ENCODE data around the gene CFAP77. TPM values are rescaled to one million over a fixed set of nuclear protein-coding genes. Genes with fewer than 3 reads are reported as not detected.

Gene CFAP77
- polyA plus RNA-seq, 1 donor from 2014 or later = not detected

DNA sequence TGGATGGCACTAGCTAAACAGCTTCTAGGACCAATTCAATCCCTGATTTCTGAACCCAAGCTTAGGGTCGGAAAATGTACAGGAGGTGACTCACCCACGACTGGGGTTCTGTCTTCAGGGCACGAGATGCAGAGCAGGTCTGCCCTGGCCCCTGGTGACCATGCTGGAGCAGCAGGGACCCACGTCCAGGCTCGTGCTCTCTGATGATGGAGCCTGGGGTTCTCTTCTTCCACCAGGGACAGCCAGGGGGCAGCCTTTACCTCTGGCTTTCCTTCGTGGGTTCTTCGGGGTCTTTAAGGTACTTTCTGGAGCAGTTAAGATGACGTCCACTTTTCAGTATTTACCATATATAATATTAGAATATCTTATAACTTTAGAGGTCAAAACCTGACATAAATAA, 2.1 kb downstream of the CFAP77 start:
- Histone ChIP-seq H3K79me2 (replicated peaks; ENCODE audit: insufficient read depth, low read length) (no peaks in the 10 kb centered on the region), H2AFZ (ENCODE audit: low read depth, low read length) (no peak overlapping the region), H3K9me2 (ENCODE audit: insufficient read depth, low read length) (no peaks in the 10 kb centered on the region)

DNA sequence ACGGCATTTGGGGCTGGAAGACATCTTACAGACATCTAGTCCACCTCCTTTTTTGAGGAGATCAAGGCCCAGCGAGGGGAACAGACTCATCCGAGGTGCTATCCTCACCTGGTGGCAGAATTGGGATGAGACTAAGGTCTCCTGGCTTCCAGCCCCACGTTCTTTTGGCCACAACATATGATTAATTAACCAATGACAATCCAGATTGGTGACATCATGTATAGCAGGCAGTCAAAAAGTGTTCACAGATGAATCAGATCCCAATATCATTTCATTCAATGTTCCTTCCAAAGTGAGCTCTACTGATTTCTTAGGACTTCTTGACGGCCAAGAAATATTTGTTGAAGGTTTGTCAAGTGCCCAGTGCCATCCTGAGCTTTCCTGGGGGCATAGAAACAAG, 3.9 kb downstream of the CFAP77 start:
- TF ChIP-seq RAD21 (conservative IDR thresholded peaks at IDR 0.05) (no peak), SMC3 (conservative IDR thresholded peaks at IDR 0.05; ENCODE audit: poor library complexity) (no peak), EZH2 (IDR thresholded peaks at IDR 0.05; ENCODE audit: borderline replicate concordance, insufficient read depth, low read length, poor library complexity, severe bottlenecking) (no peak), POLR2AphosphoS5 (IDR thresholded peaks at IDR 0.05) (no peak), MXI1 (conservative IDR thresholded peaks at IDR 0.05; ENCODE audit: poor library complexity, severe bottlenecking) (no peak), TAF1 (IDR thresholded peaks at IDR 0.05; ENCODE audit: low read depth) (no peak), EP300 (conservative IDR thresholded peaks at IDR 0.05; ENCODE audit: poor library complexity, severe bottlenecking) (no peak)
- TF ChIP-seq, protein P1, sequence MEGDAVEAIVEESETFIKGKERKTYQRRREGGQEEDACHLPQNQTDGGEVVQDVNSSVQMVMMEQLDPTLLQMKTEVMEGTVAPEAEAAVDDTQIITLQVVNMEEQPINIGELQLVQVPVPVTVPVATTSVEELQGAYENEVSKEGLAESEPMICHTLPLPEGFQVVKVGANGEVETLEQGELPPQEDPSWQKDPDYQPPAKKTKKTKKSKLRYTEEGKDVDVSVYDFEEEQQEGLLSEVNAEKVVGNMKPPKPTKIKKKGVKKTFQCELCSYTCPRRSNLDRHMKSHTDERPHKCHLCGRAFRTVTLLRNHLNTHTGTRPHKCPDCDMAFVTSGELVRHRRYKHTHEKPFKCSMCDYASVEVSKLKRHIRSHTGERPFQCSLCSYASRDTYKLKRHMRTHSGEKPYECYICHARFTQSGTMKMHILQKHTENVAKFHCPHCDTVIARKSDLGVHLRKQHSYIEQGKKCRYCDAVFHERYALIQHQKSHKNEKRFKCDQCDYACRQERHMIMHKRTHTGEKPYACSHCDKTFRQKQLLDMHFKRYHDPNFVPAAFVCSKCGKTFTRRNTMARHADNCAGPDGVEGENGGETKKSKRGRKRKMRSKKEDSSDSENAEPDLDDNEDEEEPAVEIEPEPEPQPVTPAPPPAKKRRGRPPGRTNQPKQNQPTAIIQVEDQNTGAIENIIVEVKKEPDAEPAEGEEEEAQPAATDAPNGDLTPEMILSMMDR (IDR thresholded peaks at IDR 0.05; ENCODE audit: poor library complexity, severe bottlenecking) = no peak
- TF ChIP-seq, protein P2, sequence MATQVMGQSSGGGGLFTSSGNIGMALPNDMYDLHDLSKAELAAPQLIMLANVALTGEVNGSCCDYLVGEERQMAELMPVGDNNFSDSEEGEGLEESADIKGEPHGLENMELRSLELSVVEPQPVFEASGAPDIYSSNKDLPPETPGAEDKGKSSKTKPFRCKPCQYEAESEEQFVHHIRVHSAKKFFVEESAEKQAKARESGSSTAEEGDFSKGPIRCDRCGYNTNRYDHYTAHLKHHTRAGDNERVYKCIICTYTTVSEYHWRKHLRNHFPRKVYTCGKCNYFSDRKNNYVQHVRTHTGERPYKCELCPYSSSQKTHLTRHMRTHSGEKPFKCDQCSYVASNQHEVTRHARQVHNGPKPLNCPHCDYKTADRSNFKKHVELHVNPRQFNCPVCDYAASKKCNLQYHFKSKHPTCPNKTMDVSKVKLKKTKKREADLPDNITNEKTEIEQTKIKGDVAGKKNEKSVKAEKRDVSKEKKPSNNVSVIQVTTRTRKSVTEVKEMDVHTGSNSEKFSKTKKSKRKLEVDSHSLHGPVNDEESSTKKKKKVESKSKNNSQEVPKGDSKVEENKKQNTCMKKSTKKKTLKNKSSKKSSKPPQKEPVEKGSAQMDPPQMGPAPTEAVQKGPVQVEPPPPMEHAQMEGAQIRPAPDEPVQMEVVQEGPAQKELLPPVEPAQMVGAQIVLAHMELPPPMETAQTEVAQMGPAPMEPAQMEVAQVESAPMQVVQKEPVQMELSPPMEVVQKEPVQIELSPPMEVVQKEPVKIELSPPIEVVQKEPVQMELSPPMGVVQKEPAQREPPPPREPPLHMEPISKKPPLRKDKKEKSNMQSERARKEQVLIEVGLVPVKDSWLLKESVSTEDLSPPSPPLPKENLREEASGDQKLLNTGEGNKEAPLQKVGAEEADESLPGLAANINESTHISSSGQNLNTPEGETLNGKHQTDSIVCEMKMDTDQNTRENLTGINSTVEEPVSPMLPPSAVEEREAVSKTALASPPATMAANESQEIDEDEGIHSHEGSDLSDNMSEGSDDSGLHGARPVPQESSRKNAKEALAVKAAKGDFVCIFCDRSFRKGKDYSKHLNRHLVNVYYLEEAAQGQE (IDR thresholded peaks at IDR 0.05; ENCODE audit: borderline replicate concordance) = no peak
- Histone ChIP-seq H3F3A (ENCODE audit: insufficient read depth, low read length, poor library complexity, severe bottlenecking) (no peaks in the 10 kb centered on the region), H3K36me3 (ENCODE audit: insufficient read depth, low read length) (no peaks in the 10 kb centered on the region), H3K79me2 (replicated peaks; ENCODE audit: insufficient read depth, low read length) (no peaks in the 10 kb centered on the region), H2AFZ (ENCODE audit: low read depth, low read length) (no peak overlapping the region), H3K9ac (ENCODE audit: low read length) (no peak overlapping the region), H3K27me3 (ENCODE audit: insufficient read depth, low read depth, low read length) (peaks cover 88% of the 10 kb centered on the region), H3K27ac (ENCODE audit: low read length) (no peak overlapping the region), H3K9me3 (ENCODE audit: low read length) (no peaks in the 10 kb centered on the region), H3K9me2 (ENCODE audit: insufficient read depth, low read length) (no peaks in the 10 kb centered on the region), H4K20me1 (ENCODE audit: insufficient read depth) (no peaks in the 10 kb centered on the region), H3K4me2 (ENCODE audit: low read length) (no peak overlapping the region), H3K4me3 (ENCODE audit: low read length) (no peak overlapping the region)

More for the DNA sequence above, 2.1 kb downstream of the CFAP77 start:
- H4K20me1 ChIP-seq (ENCODE audit: insufficient read depth) = no peaks in the 10 kb centered on the region
- TF ChIP-seq, protein P1 (IDR thresholded peaks at IDR 0.05; ENCODE audit: poor library complexity, severe bottlenecking) = peak; percentile 69
- TF ChIP-seq EZH2 (IDR thresholded peaks at IDR 0.05; ENCODE audit: borderline replicate concordance, insufficient read depth, low read length, poor library complexity, severe bottlenecking) = no peak
- TF ChIP-seq, protein P2 (IDR thresholded peaks at IDR 0.05; ENCODE audit: borderline replicate concordance) = no peak
- no peak for TF ChIP-seq TAF1 (IDR thresholded peaks at IDR 0.05; ENCODE audit: low read depth)
- no peak for TF ChIP-seq EP300 (conservative IDR thresholded peaks at IDR 0.05; ENCODE audit: poor library complexity, severe bottlenecking)
- peak; percentile 79 for TF ChIP-seq SMC3 (conservative IDR thresholded peaks at IDR 0.05; ENCODE audit: poor library complexity)
- no peak for TF ChIP-seq POLR2AphosphoS5 (IDR thresholded peaks at IDR 0.05)
- TF ChIP-seq RAD21 (conservative IDR thresholded peaks at IDR 0.05) = peak; percentile 69
- TF ChIP-seq MXI1 (conservative IDR thresholded peaks at IDR 0.05; ENCODE audit: poor library complexity, severe bottlenecking) = no peak
- H3K9me3 ChIP-seq (ENCODE audit: low read length) = no peaks in the 10 kb centered on the region
- no peak overlapping the region for H3K4me2 ChIP-seq (ENCODE audit: low read length)
- H3K27ac ChIP-seq (ENCODE audit: low read length) = no peak overlapping the region
- no peaks in the 10 kb centered on the region for H3K36me3 ChIP-seq (ENCODE audit: insufficient read depth, low read length)
- H3F3A ChIP-seq (ENCODE audit: insufficient read depth, low read length, poor library complexity, severe bottlenecking) = no peaks in the 10 kb centered on the region
- no peak overlapping the region for H3K4me3 ChIP-seq (ENCODE audit: low read length)
- H3K9ac ChIP-seq (ENCODE audit: low read length) = no peak overlapping the region
- H3K27me3 ChIP-seq (ENCODE audit: insufficient read depth, low read depth, low read length) = peaks cover 72% of the 10 kb centered on the region
